Stimulated activated memory B cell treated with anti-CD40 and anti-IgM and Interleukin-4, amounts not matched to agents 10 μg/mL and 1 μg/mL and 100 μg/mL, for 72 hours (primary cell): ENCODE measurements around the gene E4F1.
"Not testable (repeated sequence)": the region's sequence is repeated elsewhere in the genome, so short reads cannot be mapped to it uniquely, and the experiment has no call there.

Experiments
- ATAC-seq: fragments of 150-1000 bp; cut with Tn5 transposase; 2 replicates; pipeline ENCODE4 v1.10.0; 2021
- H3K27ac Mint-ChIP-seq: one replicate; pipeline ENCODE4 v1.8.0; 2022; ENCODE audit warnings: mild to moderate bottlenecking, mixed read lengths
- H3K27me3 Mint-ChIP-seq: one replicate; pipeline ENCODE4 v1.8.0; 2022; ENCODE audit warnings: mixed read lengths
- H3K36me3 Mint-ChIP-seq: one replicate; pipeline ENCODE4 v1.8.0; 2022; ENCODE audit warnings: mixed read lengths
- H3K4me1 Mint-ChIP-seq: one replicate; pipeline ENCODE4 v1.8.0; 2022; ENCODE audit warnings: mixed read lengths
- H3K4me3 Mint-ChIP-seq: one replicate; pipeline ENCODE4 v1.8.0; 2022; ENCODE audit warnings: mild to moderate bottlenecking, moderate library complexity, mixed read lengths
- H3K9me3 Mint-ChIP-seq: one replicate; pipeline ENCODE4 v1.8.0; 2022; ENCODE audit warnings: mixed read lengths

The E4F1 gene

GRCh38 chr16:2253293-2253692 lies 29.9 kb downstream of the E4F1 start:
- Mint-ChIP-seq H3K9me3 (no peaks in the 10 kb centered on the region), H3K27me3 (no peaks in the 10 kb centered on the region), H3K4me3 (peak overlapping the region; percentile 35), H3K36me3 (peaks cover 37% of the 10 kb centered on the region), H3K4me1 (peaks cover 29% of the 10 kb centered on the region), H3K27ac (peak overlapping the region; percentile 87)
- no peak for ATAC-seq

GRCh38 chr16:2256531-2257140 lies 33.2 kb downstream of the E4F1 start:
- H3K4me3 Mint-ChIP-seq, result no peak overlapping the region
- ATAC-seq, result no peak
- H3K4me1 Mint-ChIP-seq, result peaks cover 22% of the 10 kb centered on the region
- no peaks in the 10 kb centered on the region for H3K9me3 Mint-ChIP-seq
- no peaks in the 10 kb centered on the region for H3K27me3 Mint-ChIP-seq
- H3K36me3 Mint-ChIP-seq, result peaks cover 46% of the 10 kb centered on the region
- peak overlapping the region; percentile 24 for H3K27ac Mint-ChIP-seq

DNA sequence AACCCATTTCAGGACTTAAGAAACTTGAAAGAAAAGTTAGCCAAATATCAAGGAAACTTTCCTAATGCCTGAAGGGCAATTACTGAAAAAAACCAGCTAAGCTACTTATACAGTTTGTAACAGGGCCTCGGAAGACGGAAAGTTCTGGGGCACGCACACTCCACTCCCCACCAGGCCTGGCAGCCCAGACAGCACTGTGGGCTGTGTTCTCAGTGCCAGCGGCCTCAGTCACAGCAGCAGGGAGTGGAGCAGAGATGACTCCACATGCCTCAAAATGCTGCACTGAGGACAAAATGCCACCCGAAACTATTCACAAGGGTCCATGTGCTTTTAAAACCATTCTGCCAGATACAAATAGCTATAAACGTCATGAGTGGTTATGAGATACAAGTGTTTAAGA lies 34.3 kb downstream of the E4F1 start:
- Mint-ChIP-seq H3K4me1 (peaks cover 12% of the 10 kb centered on the region), H3K4me3 (no peak overlapping the region), H3K27me3 (no peaks in the 10 kb centered on the region), H3K36me3 (peaks cover 55% of the 10 kb centered on the region), H3K27ac (no peak overlapping the region), H3K9me3 (no peaks in the 10 kb centered on the region)
- ATAC-seq, result no peak

- not testable (repeated sequence) for H3K4me1 Mint-ChIP-seq, H3K9me3 Mint-ChIP-seq, H3K27ac Mint-ChIP-seq, ATAC-seq, H3K4me3 Mint-ChIP-seq, H3K27me3 Mint-ChIP-seq
- H3K36me3 Mint-ChIP-seq, result peaks cover 55% of the 10 kb centered on the region
Measured at GRCh38 chr16:2258530-2258929, 35.1 kb downstream of the E4F1 start.

GRCh38 chr16:2260250-2260649 lies 36.9 kb downstream of the E4F1 start:
- H3K4me3 Mint-ChIP-seq, result no peak overlapping the region
- no peaks in the 10 kb centered on the region for H3K9me3 Mint-ChIP-seq
- no peak for ATAC-seq
- H3K36me3 Mint-ChIP-seq, result peaks cover 47% of the 10 kb centered on the region
- H3K4me1 Mint-ChIP-seq, result peaks cover 12% of the 10 kb centered on the region
- no peaks in the 10 kb centered on the region for H3K27me3 Mint-ChIP-seq
- H3K27ac Mint-ChIP-seq, result no peak overlapping the region

GRCh38 chr16:2263026-2263425 lies 39.6 kb downstream of the E4F1 start:
- H3K27me3 Mint-ChIP-seq, ATAC-seq, H3K4me3 Mint-ChIP-seq, H3K9me3 Mint-ChIP-seq, H3K27ac Mint-ChIP-seq: not testable (repeated sequence)
- H3K4me1 Mint-ChIP-seq, result peaks cover 35% of the 10 kb centered on the region
- H3K36me3 Mint-ChIP-seq, result peaks cover 28% of the 10 kb centered on the region

DNA sequence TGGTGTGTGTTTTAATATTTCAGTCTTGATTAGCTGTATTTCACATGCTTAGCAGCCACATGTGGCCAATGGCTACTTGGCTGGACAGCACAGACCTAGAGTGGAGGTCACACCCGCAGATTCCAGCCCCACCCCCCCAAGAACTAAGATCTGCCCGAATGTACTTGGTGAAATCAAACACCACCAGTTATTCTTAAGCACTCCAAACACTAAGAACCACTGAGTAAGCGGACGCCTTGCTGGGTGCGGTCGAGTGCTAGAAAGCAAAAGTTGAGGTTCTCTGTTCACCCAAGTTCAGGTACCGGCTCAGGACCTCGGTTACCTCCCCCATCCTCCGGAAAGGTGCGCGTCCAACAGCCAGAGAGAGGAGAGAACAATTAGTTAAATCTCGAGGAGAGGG lies 43.5 kb downstream of the E4F1 start:
- peaks cover 16% of the 10 kb centered on the region for H3K36me3 Mint-ChIP-seq
- H3K4me1 Mint-ChIP-seq, result peaks cover 60% of the 10 kb centered on the region
- not testable (repeated sequence) for H3K27me3 Mint-ChIP-seq

GRCh38 chr16:2267505-2267912 lies 44.1 kb downstream of the E4F1 start:
- H3K27me3 Mint-ChIP-seq, H3K36me3 Mint-ChIP-seq, H3K9me3 Mint-ChIP-seq: not testable (repeated sequence)
- H3K27ac Mint-ChIP-seq, result peak overlapping the region; percentile 100
- peak; percentile 83 for ATAC-seq
- peaks cover 61% of the 10 kb centered on the region for H3K4me1 Mint-ChIP-seq
- H3K4me3 Mint-ChIP-seq, result peak overlapping the region; percentile 90

More for the DNA sequence above, 43.5 kb downstream of the E4F1 start:
- peak overlapping the region; percentile 90 for H3K4me3 Mint-ChIP-seq
- ATAC-seq, H3K9me3 Mint-ChIP-seq: not testable (repeated sequence)
- peak overlapping the region; percentile 100 for H3K27ac Mint-ChIP-seq

GRCh38 chr16:2267913-2268666 lies 44.7 kb downstream of the E4F1 start, which contains the start of gene RNPS1:
RNPS1 (minus strand) TSS chr16:2268126; CDS start chr16:2264643, 3,483 bp downstream.
- H3K36me3 Mint-ChIP-seq, result peaks cover 4% of the 10 kb centered on the region
- peak; percentile 96 for ATAC-seq
- H3K27ac Mint-ChIP-seq, result peak within 1 kb of the TSS; percentile 100
- peaks cover 66% of the 10 kb centered on the region for H3K4me1 Mint-ChIP-seq
- peak within 1 kb of the TSS; percentile 90 for H3K4me3 Mint-ChIP-seq
- no peaks in the 10 kb centered on the region for H3K27me3 Mint-ChIP-seq
- no peaks in the 10 kb centered on the region for H3K9me3 Mint-ChIP-seq

DNA sequence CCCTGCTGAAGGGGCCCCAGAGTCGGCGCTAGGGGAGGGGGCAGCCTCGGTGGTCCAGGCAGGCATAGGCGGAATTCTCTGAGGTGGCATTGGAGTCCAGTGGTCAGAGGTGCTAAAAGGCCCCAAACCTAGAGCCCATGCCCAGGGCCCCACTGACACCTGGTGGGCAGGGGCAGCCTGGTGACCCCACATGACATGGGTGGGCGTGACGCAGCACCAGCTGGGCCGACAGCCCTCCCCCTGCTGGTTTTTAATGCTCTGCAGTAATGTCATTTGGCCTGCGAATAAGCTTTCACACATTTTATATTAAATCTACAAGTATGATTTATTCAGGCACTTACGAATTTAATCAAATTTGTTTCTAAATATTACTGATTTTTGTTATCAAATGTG lies 46.7 kb downstream of the E4F1 start:
- Mint-ChIP-seq H3K9me3 (no peaks in the 10 kb centered on the region), H3K4me1 (peaks cover 56% of the 10 kb centered on the region), H3K27me3 (no peaks in the 10 kb centered on the region), H3K27ac (no peak overlapping the region), H3K4me3 (peak overlapping the region; percentile 90), H3K36me3 (peaks cover 5% of the 10 kb centered on the region)
- ATAC-seq, result no peak

GRCh38 chr16:2270588-2271470 lies 47.4 kb downstream of the E4F1 start:
- Mint-ChIP-seq H3K4me3 (no peak overlapping the region), H3K9me3 (no peaks in the 10 kb centered on the region), H3K27me3 (no peaks in the 10 kb centered on the region), H3K36me3 (peaks cover 5% of the 10 kb centered on the region), H3K4me1 (peaks cover 48% of the 10 kb centered on the region), H3K27ac (no peak overlapping the region)
- no peak for ATAC-seq

GRCh38 chr16:2271848-2272461 lies 48.6 kb downstream of the E4F1 start:
- Mint-ChIP-seq H3K9me3 (no peaks in the 10 kb centered on the region), H3K27ac (no peak overlapping the region), H3K36me3 (peaks cover 5% of the 10 kb centered on the region)

DNA sequence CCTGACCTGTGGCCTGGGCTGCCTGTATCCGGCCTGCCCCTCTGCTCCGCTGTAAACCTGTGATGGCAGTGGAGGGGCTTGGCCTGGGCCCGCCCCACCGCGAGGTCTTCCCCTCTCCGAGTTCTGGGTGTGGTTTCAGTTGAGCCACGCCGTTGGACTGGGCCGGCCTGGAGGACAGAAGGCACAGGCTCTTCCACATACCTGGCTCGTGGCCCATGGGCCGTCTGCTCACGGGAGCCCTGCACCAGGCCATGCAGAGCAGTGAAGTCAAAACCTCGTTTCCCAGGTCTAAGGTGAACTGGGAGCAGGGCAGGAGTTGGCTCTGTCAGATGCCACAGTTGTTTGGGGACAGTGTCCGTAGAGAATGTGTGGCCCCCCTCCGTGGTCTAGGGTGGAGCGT lies 50.1 kb downstream of the E4F1 start:
- H3K36me3 Mint-ChIP-seq, result peaks cover 9% of the 10 kb centered on the region
- H3K27me3 Mint-ChIP-seq, result no peaks in the 10 kb centered on the region
- no peak overlapping the region for H3K4me3 Mint-ChIP-seq
- H3K9me3 Mint-ChIP-seq, result no peaks in the 10 kb centered on the region
- H3K4me1 Mint-ChIP-seq, result peaks cover 31% of the 10 kb centered on the region
- no peak overlapping the region for H3K27ac Mint-ChIP-seq
- no peak for ATAC-seq

More at GRCh38 chr16:2271848-2272461, 48.6 kb downstream of the E4F1 start:
- ATAC-seq, result no peak
- Mint-ChIP-seq H3K4me1 (peaks cover 37% of the 10 kb centered on the region), H3K4me3 (no peak overlapping the region), H3K27me3 (no peaks in the 10 kb centered on the region)

GRCh38 chr16:2273931-2274330 lies 50.5 kb downstream of the E4F1 start:
- Mint-ChIP-seq H3K4me3 (no peak overlapping the region), H3K27ac (no peak overlapping the region), H3K27me3 (no peaks in the 10 kb centered on the region), H3K4me1 (peaks cover 27% of the 10 kb centered on the region), H3K9me3 (no peaks in the 10 kb centered on the region), H3K36me3 (peaks cover 9% of the 10 kb centered on the region)
- no peak for ATAC-seq
